ENCODE measurements around the gene STAC3. TPM values are rescaled to one million over a fixed set of nuclear protein-coding genes. Genes with fewer than 3 reads are reported as not detected.

The STAC3 gene
- total RNA-seq, 1 donor from 2014 or later: 2.3 TPM

GRCh38 chr12:57236925-57237595, 13.9 kb downstream of the STAC3 start:
- DNase-seq (ENCODE audit: low spot score) (no peak), ATAC-seq (no peak)

- ATAC-seq (no peak), DNase-seq (ENCODE audit: low spot score) (peak; percentile 47)
Measured at GRCh38 chr12:57236201-57236924, 14.6 kb downstream of the STAC3 start.

GRCh38 chr12:57235728-57236131, 15.3 kb downstream of the STAC3 start:
- ATAC-seq: no peak
- peak; percentile 44 for DNase-seq (ENCODE audit: low spot score)

GRCh38 chr12:57235017-57235727, 15.8 kb downstream of the STAC3 start:
- DNase-seq (ENCODE audit: low spot score) (peak; percentile 92), ATAC-seq (peak; percentile 59)

GRCh38 chr12:57234571-57235016, 16.4 kb downstream of the STAC3 start:
- ATAC-seq (no peak), DNase-seq (ENCODE audit: low spot score) (no peak)

- DNase-seq (ENCODE audit: low spot score) (no peak), ATAC-seq (no peak)
Measured at GRCh38 chr12:57234233-57234570, 16.8 kb downstream of the STAC3 start.

- ATAC-seq (no peak), DNase-seq (ENCODE audit: low spot score) (peak; percentile 48)
Measured at GRCh38 chr12:57233357-57234232, 17.4 kb downstream of the STAC3 start.

GRCh38 chr12:57232156-57232756, 18.7 kb downstream of the STAC3 start:
- DNase-seq (ENCODE audit: low spot score): peak; percentile 57
- ATAC-seq: no peak

- DNase-seq (ENCODE audit: low spot score) (peak; percentile 86), ATAC-seq (peak; percentile 50)
Measured at GRCh38 chr12:57231276-57232021, 19.5 kb downstream of the STAC3 start.

GRCh38 chr12:57230381-57231155, 20.4 kb downstream of the STAC3 start:
- peak; percentile 57 for ATAC-seq

GRCh38 chr12:57229634-57230380, 21.2 kb downstream of the STAC3 start, which contains the start of gene SHMT2:
Gene SHMT2, plus strand, starts transcription at chr12:57229711. Its CDS starts 68 bp downstream, at chr12:57229779.
- DNase-seq (ENCODE audit: low spot score): peak; percentile 94
- peak; percentile 60 for ATAC-seq

More at GRCh38 chr12:57230381-57231155, 20.4 kb downstream of the STAC3 start:
- peak; percentile 84 for DNase-seq (ENCODE audit: low spot score)

GRCh38 chr12:57229046-57229633, 21.8 kb downstream of the STAC3 start:
- DNase-seq (ENCODE audit: low spot score): no peak
- no peak for ATAC-seq

- ATAC-seq (no peak), DNase-seq (ENCODE audit: low spot score) (no peak)
Measured at GRCh38 chr12:57227315-57228115, 23.5 kb downstream of the STAC3 start.

- ATAC-seq: no peak
- no peak for DNase-seq (ENCODE audit: low spot score)
Measured at GRCh38 chr12:57226588-57227314, 24.2 kb downstream of the STAC3 start.

- no peak for DNase-seq (ENCODE audit: low spot score)
Measured at GRCh38 chr12:57225680-57226210, 25.2 kb downstream of the STAC3 start.

More at GRCh38 chr12:57225680-57226210, 25.2 kb downstream of the STAC3 start:
- ATAC-seq: no peak
